B cell (primary cell): ENCODE results near the gene ENSA. TPM values are rescaled to one million over a fixed set of nuclear protein-coding genes. Genes with fewer than 3 reads are reported as not detected.
"Not testable (repeated sequence)": the region's sequence is repeated elsewhere in the genome, so short reads cannot be mapped to it uniquely, and the experiment has no call there.

Experiments
- ATAC-seq: fragments of 200-7000 bp; cut with Tn5 transposase; one replicate; pipeline ENCODE4 v1.10.0; 2021; ENCODE audit warnings: low read depth, mild to moderate bottlenecking, moderate number of reproducible peaks, moderate library complexity
- CTCF ChIA-PET: fragments of 350-600 bp; sonication (Branson Sonifier 250); formaldehyde crosslinking; loops from one replicate; lab custom pipeline; 2021; ENCODE audit warnings: antibody characterized with exemption, inconsistent platforms; lab: Charles Lee
- POLR2A ChIA-PET: fragments of 350-600 bp; sonication (Branson Sonifier 250); formaldehyde crosslinking; loops from one replicate; lab custom pipeline; 2021; ENCODE audit warnings: antibody characterized with exemption; lab: Charles Lee
- DNase-seq: peaks from one replicate; pipeline ENCODE4 v3.0.0; 2013
- H2AFZ ChIP-seq: 2 replicates; pipeline ENCODE4 v1.6.1; 2012; ENCODE audit warnings: mild to moderate bottlenecking, low read depth, low read length; ENCODE audit not compliant: insufficient read depth, poor library complexity, severe bottlenecking
- H3K27ac ChIP-seq, 2 donors: 1 replicate in 1 of 2; 2 replicates in 1 of 2; pipeline ENCODE4 v1.5.1; 2012 to 2013; ENCODE audit warnings: low read length in 2 of 2, mild to moderate bottlenecking in 2 of 2, moderate library complexity in 1 of 2
- H3K27me3 ChIP-seq, 4 experiments: fragments of 200-600 bp in 1 of 4; sonication (generic) in 1 of 4; replicated peaks in 1 of 4; 1 replicate in 2 of 4; 2 replicates in 2 of 4; pipeline versions ENCODE4 v1.6.1 to v1.7.0; 2013 to 2016; ENCODE audit warnings: low read length in 3 of 4, mild to moderate bottlenecking in 2 of 4, mixed read lengths in 1 of 4, moderate library complexity in 1 of 4; ENCODE audit not compliant: insufficient read depth in 4 of 4, control insufficient read depth in 3 of 4; ENCODE audit errors: control extremely low read depth in 1 of 4
- H3K36me3 ChIP-seq, 2 experiments: replicated peaks in 1 of 2; 1 replicate in 1 of 2; 2 replicates in 1 of 2; pipeline versions ENCODE4 v1.6.1 to v1.7.1; 2013; ENCODE audit warnings: low read length in 1 of 2; ENCODE audit not compliant: insufficient read depth in 2 of 2, control insufficient read depth in 1 of 2; ENCODE audit errors: control extremely low read depth in 1 of 2, extremely low read depth in 1 of 2
- H3K4me1 ChIP-seq, 2 donors: fragments of 200-600 bp in 1 of 2; sonication (generic) in 1 of 2; 1 replicate in 1 of 2; 2 replicates in 1 of 2; pipeline versions ENCODE4 v1.5.1 to v1.6.1; 2013 to 2017; ENCODE audit warnings: low read length in 2 of 2; ENCODE audit not compliant: control insufficient read depth in 2 of 2, insufficient read depth in 2 of 2
- H3K4me2 ChIP-seq: replicated peaks from 2 replicates; pipeline ENCODE3; 2012; ENCODE audit warnings: mild to moderate bottlenecking, low read depth, low read length; ENCODE audit not compliant: poor library complexity, severe bottlenecking
- H3K4me3 ChIP-seq, 5 experiments: fragments of 200-600 bp in 1 of 5; sonication (generic) in 1 of 5; 1 replicate in 3 of 5; 2 replicates in 2 of 5; pipeline versions ENCODE4 v1.5.1 to v1.7.0; 2011 to 2016; ENCODE audit warnings: low read length in 4 of 5, mild to moderate bottlenecking in 4 of 5, low read depth in 2 of 5, control low read depth in 1 of 5, moderate library complexity in 1 of 5; ENCODE audit not compliant: insufficient read depth in 1 of 5; ENCODE audit errors: control extremely low read depth in 1 of 5, extremely low read depth in 1 of 5
- H3K79me2 ChIP-seq: fragments of 200-600 bp; sonication (generic); one replicate; pipeline ENCODE4 v1.6.0; 2016; ENCODE audit warnings: low read length; ENCODE audit not compliant: control insufficient read depth, insufficient read depth
- H3K9ac ChIP-seq: fragments of 200-600 bp; sonication (generic); 2 replicates; pipeline ENCODE4 v1.6.1; 2017; ENCODE audit warnings: mild to moderate bottlenecking, low read length, moderate library complexity
- H3K9me3 ChIP-seq, 3 donors: one replicate each; pipeline versions ENCODE4 v1.6.1 to v1.7.1; 2013; ENCODE audit warnings: low read length in 2 of 3; ENCODE audit not compliant: control insufficient read depth in 2 of 3, insufficient read depth in 1 of 3; ENCODE audit errors: control extremely low read depth in 1 of 3
- H4K20me1 ChIP-seq: 2 replicates; pipeline ENCODE4 v1.6.0; 2012; ENCODE audit warnings: mild to moderate bottlenecking, low read length; ENCODE audit not compliant: insufficient read depth, control insufficient read depth, poor library complexity, severe bottlenecking
- H3K27ac Mint-ChIP-seq: one replicate; pipeline ENCODE4 v1.8.0; 2021; ENCODE audit warnings: mixed read lengths
- H3K27me3 Mint-ChIP-seq: one replicate; pipeline ENCODE4 v1.8.0; 2021; ENCODE audit warnings: mixed read lengths
- H3K4me1 Mint-ChIP-seq: one replicate; pipeline ENCODE4 v1.8.0; 2021; ENCODE audit warnings: mixed read lengths
- H3K4me3 Mint-ChIP-seq: one replicate; pipeline ENCODE4 v1.8.0; 2021; ENCODE audit warnings: mixed read lengths
- H3K9me3 Mint-ChIP-seq: one replicate; pipeline ENCODE4 v1.8.0; 2022; ENCODE audit warnings: mixed read lengths; ENCODE audit not compliant: insufficient read depth
- CTCF ChIP-seq: fragments of 200-600 bp; IDR thresholded peaks from one replicate; pipeline ENCODE4 v1.8.0; 2022; ENCODE audit warnings: antibody characterized with exemption, mild to moderate bottlenecking
- EZH2 ChIP-seq: IDR thresholded peaks from 2 replicates; pipeline ENCODE4 v1.6.1; 2012; ENCODE audit warnings: borderline replicate concordance, low read depth, mild to moderate bottlenecking, moderate library complexity, low read length; ENCODE audit not compliant: insufficient read depth, poor library complexity, severe bottlenecking
- WGBS: methylation state at CpG from one replicate; pipeline ENCODE4 v1.1.5; 2013; ENCODE audit warnings: missing lambda C conversion rate; ENCODE audit not compliant: insufficient coverage; 5-methylcytosine and 5-hydroxymethylcytosine counted together
- intact Hi-C: fragments of 100-400 bp; cut with micrococcal nuclease; formaldehyde crosslinking; loops from one replicate; pipeline ENCODE4 v1.10.0; 2022
- polyA plus RNA-seq: library from polyadenylated mRNA; depleted of rRNA; stranded (reverse); fragments of >200 nt; gene quantifications from 2 replicates; pipeline ENCODE4 v1.2.3, GENCODE V29; 2012
- total RNA-seq, 2 donors: library from RNA; stranded (reverse); fragments of 120-200 nt in 1 of 2; gene quantifications; 1 replicate in 1 of 2; 2 replicates in 1 of 2; pipeline versions ENCODE4 v1.2.3 to v1.2.4, GENCODE V29; 2013 to 2022

Gene ENSA
- total and polyA plus RNA-seq, 2 donors (not counting 1 experiment from before 2014, with no cell fraction given): 85.5 to 115 TPM

DNA sequence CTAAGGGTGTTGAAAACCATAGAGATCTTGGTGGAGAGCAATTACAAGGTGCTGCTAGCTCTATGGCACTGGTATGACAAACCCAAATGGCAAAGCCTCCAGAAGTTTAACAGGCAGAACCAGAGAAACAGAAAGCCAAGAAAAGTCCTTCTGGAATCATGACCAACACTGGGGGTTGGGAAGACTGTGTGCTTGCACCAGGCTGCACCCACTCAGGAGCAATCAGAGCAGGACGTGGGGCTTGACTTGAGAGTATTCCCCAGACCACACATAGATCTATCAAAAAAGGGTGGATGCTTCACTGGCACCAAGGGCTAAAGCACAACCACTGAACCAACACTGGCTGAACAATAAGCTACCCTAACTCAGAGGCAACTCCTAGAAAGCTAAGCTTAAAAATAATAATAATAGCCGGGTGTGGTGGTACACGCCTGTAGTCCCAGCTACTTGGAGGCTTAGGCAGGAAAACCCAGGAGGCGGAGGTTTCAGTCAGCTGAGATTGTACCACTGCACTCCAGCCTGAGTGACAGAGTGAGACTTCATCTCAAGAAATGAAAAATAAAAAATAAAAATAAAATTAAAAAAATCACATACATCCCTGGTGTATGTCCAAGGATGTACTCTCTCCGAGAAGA is 20.1 kb upstream of the ENSA start:
- no peaks in the 10 kb centered on the region for H3K4me1 Mint-ChIP-seq
- intact Hi-C loops: no loop called here
- H4K20me1 ChIP-seq: peaks cover 8% of the 10 kb centered on the region
- peaks cover 1 to 50% of the 10 kb centered on the region in 2 experiments for H3K36me3 ChIP-seq
- CTCF ChIA-PET: interaction anchor here (1.2 to 1.3 kb wide), 3 partner anchors 89 to 329 kb away, joined by 3 to 5 read pairs (median 3); no protein-coding TSS in a partner anchor
- H3K4me3 Mint-ChIP-seq: no peak overlapping the region
- H3K27me3 ChIP-seq: no peaks in the 10 kb centered on the region
- H3K27ac ChIP-seq: no peak overlapping the region
- ATAC-seq (no peak), DNase-seq (no peak)
- H3K4me3 ChIP-seq: no peak overlapping the region
- H3K4me2 ChIP-seq: no peak overlapping the region
- no peaks in the 10 kb centered on the region for H3K4me1 ChIP-seq
- WGBS: no CpG with 5 or more reads among the region's 5 CpGs
- no peaks in the 10 kb centered on the region for H3K9me3 Mint-ChIP-seq
- H3K9me3 ChIP-seq: no peaks in the 10 kb centered on the region
- no peak overlapping the region for H2AFZ ChIP-seq
- no peaks in the 10 kb centered on the region for H3K27me3 Mint-ChIP-seq
- POLR2A ChIA-PET: no interaction called here
- no peak for TF ChIP-seq EZH2
- no peak overlapping the region for H3K9ac ChIP-seq
- H3K79me2 ChIP-seq: peaks cover 3% of the 10 kb centered on the region
- no peak overlapping the region for H3K27ac Mint-ChIP-seq

DNA sequence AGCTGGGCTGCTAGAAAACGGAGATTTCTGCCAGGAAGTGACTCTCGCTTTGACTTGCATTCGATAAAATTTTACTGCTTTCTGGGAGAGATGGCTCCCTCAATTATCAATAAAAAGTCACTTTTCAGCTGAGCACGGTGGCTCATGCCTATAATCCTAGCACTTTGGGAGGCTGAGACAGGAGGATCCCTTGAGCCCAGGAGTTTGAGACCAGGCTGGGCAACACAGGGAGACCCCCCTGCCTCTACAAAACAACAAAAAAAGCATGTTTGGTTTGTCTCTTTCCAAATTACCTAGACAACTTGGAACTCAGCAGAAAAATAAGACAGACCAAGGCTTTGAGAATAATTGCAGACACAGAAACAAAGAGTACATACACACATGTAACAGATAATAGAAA is 12.9 kb upstream of the ENSA start:
- Mint-ChIP-seq H3K27ac (no peak overlapping the region), H3K27me3 (no peaks in the 10 kb centered on the region), H3K4me3 (no peak overlapping the region), H3K4me1 (no peaks in the 10 kb centered on the region), H3K9me3 (no peaks in the 10 kb centered on the region)
- H3K4me1 ChIP-seq: no peaks in the 10 kb centered on the region
- DNase-seq: no peak
- TF ChIP-seq CTCF (no peak), EZH2 (no peak)
- H3K9me3 ChIP-seq: no peaks in the 10 kb centered on the region
- ATAC-seq: no peak
- POLR2A ChIA-PET: no interaction called here
- H3K9ac ChIP-seq: no peak overlapping the region
- H3K36me3 ChIP-seq: peaks cover 0 to 17% of the 10 kb centered on the region in 2 experiments
- 92% methylated on average over 4 of the region's 4 CpGs for WGBS
- H3K4me3 ChIP-seq: no peak overlapping the region
- no peaks in the 10 kb centered on the region for H3K79me2 ChIP-seq
- H4K20me1 ChIP-seq: no peaks in the 10 kb centered on the region
- no peak overlapping the region for H3K27ac ChIP-seq
- H2AFZ ChIP-seq: no peak overlapping the region
- intact Hi-C loops: no loop called here
- CTCF ChIA-PET: interaction anchor here (1.0 to 1.5 kb wide), 2 partner anchors 35 to 81 kb away, joined by 3 to 4 read pairs; no protein-coding TSS in a partner anchor
- no peak overlapping the region for H3K4me2 ChIP-seq
- no peaks in the 10 kb centered on the region for H3K27me3 ChIP-seq

- H3K36me3 ChIP-seq, H3K9me3 ChIP-seq, H3K4me1 Mint-ChIP-seq, H3K79me2 ChIP-seq, ATAC-seq, H3K27ac Mint-ChIP-seq, H4K20me1 ChIP-seq, H3K9me3 Mint-ChIP-seq, DNase-seq, H3K27ac ChIP-seq, intact Hi-C loops, H3K9ac ChIP-seq, H3K4me3 ChIP-seq, H3K27me3 ChIP-seq, H3K4me3 Mint-ChIP-seq, H2AFZ ChIP-seq, H3K27me3 Mint-ChIP-seq, H3K4me1 ChIP-seq, H3K4me2 ChIP-seq: not testable (repeated sequence)
- ChIA-PET POLR2A (interaction anchor here (0.8 kb wide), 1 partner anchor 12 kb away, joined by 6 read pairs; no protein-coding TSS in a partner anchor), CTCF (interaction anchor here (1.0 to 1.5 kb wide), 2 partner anchors 36 to 80 kb away, joined by 3 to 4 read pairs; no protein-coding TSS in a partner anchor)
- WGBS: 100% methylated on average over 2 of the region's 9 CpGs
Measured at GRCh38 chr1:150641126-150641815, 11.9 kb upstream of the ENSA start.
